T-cell (primary cell): Measurements from ENCODE around the gene VEZT. TPM values are rescaled to one million over a fixed set of nuclear protein-coding genes. Genes with fewer than 3 reads are reported as not detected.

ENCODE experiments used
- ATAC-seq, 4 experiments: fragments of 200-7000 bp in 3 of 4; fragments of 150-1000 bp in 1 of 4; cut with Tn5 transposase; replicated peaks in 1 of 4; 1 replicate in 3 of 4; 2 replicates in 1 of 4; pipeline ENCODE4 v1.10.0; 2021; ENCODE audit warnings: moderate library complexity in 3 of 4, mild to moderate bottlenecking in 2 of 4, moderate number of reproducible peaks in 1 of 4
- CTCF ChIA-PET, 2 donors: fragments of 300-600 bp; sonication (Branson Sonifier 250); formaldehyde crosslinking; loops; one replicate each; lab custom pipeline; 2022; ENCODE audit warnings: antibody characterized with exemption in 2 of 2; lab: Charles Lee
- POLR2A ChIA-PET, 2 donors: fragments of 300-600 bp; sonication (Branson Sonifier 250); formaldehyde crosslinking; loops; one replicate each; lab custom pipeline; 2022; ENCODE audit warnings: antibody characterized with exemption in 2 of 2; lab: Charles Lee
- DNase-seq, 35 experiments: peaks; one replicate each; pipeline versions ENCODE4 v3.0.0 to v3.0.0-alpha.2; 2013 to 2023
- H3K27ac ChIP-seq: one replicate; pipeline ENCODE4 v1.5.1; 2013; ENCODE audit warnings: low read length
- H3K27me3 ChIP-seq, 2 experiments: replicated peaks in 1 of 2; 1 replicate in 1 of 2; 2 replicates in 1 of 2; pipeline versions ENCODE4 v1.6.1 to v1.7.0; 2013; ENCODE audit warnings: low read length in 1 of 2, mixed read lengths in 1 of 2; ENCODE audit not compliant: control insufficient read depth in 2 of 2, insufficient read depth in 2 of 2; ENCODE audit errors: extremely low read depth in 1 of 2
- H3K36me3 ChIP-seq, 2 donors: 1 replicate in 1 of 2; 2 replicates in 1 of 2; pipeline versions ENCODE4 v1.6.1 to v1.7.0; 2013; ENCODE audit warnings: low read length in 1 of 2; ENCODE audit not compliant: control insufficient read depth in 2 of 2, insufficient read depth in 1 of 2; ENCODE audit errors: extremely low read depth in 1 of 2
- H3K4me1 ChIP-seq, 2 experiments: 1 replicate in 1 of 2; 2 replicates in 1 of 2; pipeline versions ENCODE4 v1.6.1 to v1.7.0; 2013; ENCODE audit warnings: low read length in 2 of 2, mixed read lengths in 1 of 2; ENCODE audit not compliant: insufficient read depth in 2 of 2, control insufficient read depth in 1 of 2; ENCODE audit errors: extremely low read depth in 1 of 2
- H3K4me3 ChIP-seq, 2 donors: 1 replicate in 1 of 2; 2 replicates in 1 of 2; pipeline versions ENCODE4 v1.5.1 to v1.7.0; 2013; ENCODE audit warnings: mild to moderate bottlenecking in 2 of 2, low read length in 1 of 2, moderate library complexity in 1 of 2; ENCODE audit not compliant: control insufficient read depth in 1 of 2; ENCODE audit errors: extremely low read depth in 1 of 2
- H3K9me3 ChIP-seq: 2 replicates; pipeline ENCODE4 v1.7.0; 2013
- H3K27ac Mint-ChIP-seq, 2 donors: one replicate each; pipeline ENCODE4 v1.8.0; 2020 to 2021; ENCODE audit warnings: mild to moderate bottlenecking in 2 of 2, mixed read lengths in 2 of 2
- H3K27me3 Mint-ChIP-seq, 2 donors: one replicate each; pipeline ENCODE4 v1.8.0; 2021 to 2022; ENCODE audit warnings: mixed read lengths in 2 of 2
- H3K36me3 Mint-ChIP-seq: one replicate; pipeline ENCODE4 v1.8.0; 2021; ENCODE audit warnings: mixed read lengths
- H3K4me1 Mint-ChIP-seq, 3 donors: one replicate each; pipeline ENCODE4 v1.8.0; 2020 to 2022; ENCODE audit warnings: mixed read lengths in 3 of 3, mild to moderate bottlenecking in 1 of 3
- H3K4me3 Mint-ChIP-seq, 3 donors: one replicate each; pipeline ENCODE4 v1.8.0; 2020 to 2022; ENCODE audit warnings: mild to moderate bottlenecking in 3 of 3, mixed read lengths in 3 of 3, moderate library complexity in 3 of 3
- H3K9me3 Mint-ChIP-seq, 3 donors: one replicate each; pipeline ENCODE4 v1.8.0; 2020 to 2022; ENCODE audit warnings: mixed read lengths in 3 of 3
- WGBS: methylation state at CpG from one replicate; pipeline ENCODE4 v1.1.5; 2013; ENCODE audit warnings: missing lambda C conversion rate; ENCODE audit not compliant: insufficient coverage; 5-methylcytosine and 5-hydroxymethylcytosine counted together
- total RNA-seq, 35 experiments: library from RNA in 6 of 35; stranded (reverse) in 6 of 35; fragments of 120-200 nt in 1 of 35; gene quantifications; one replicate each; pipeline versions ENCODE4 v1.2.1 to v1.2.4 and lab custom pipeline; 2013 to 2026

The VEZT gene
- total RNA-seq, 5 donors from 2014 or later (not counting 1 experiment from before 2014, with no cell fraction given), result 27.0 to 48.9 (median 36.8) TPM

GRCh38 chr12:95208678-95209077, 8.9 kb upstream of the VEZT start:
- ChIA-PET CTCF (no interaction called here), POLR2A (interaction anchor here in 1 of 2 donors (0.7 kb wide), 1 partner anchor 363 kb away, joined by 5 read pairs; no protein-coding TSS in a partner anchor)
- Histone ChIP-seq H3K27me3 (no peaks in the 10 kb centered on the region), H3K4me3 (no peak overlapping the region), H3K27ac (no peak overlapping the region), H3K9me3 (no peaks in the 10 kb centered on the region), H3K36me3 (no peaks in the 10 kb centered on the region), H3K4me1 (no peaks in the 10 kb centered on the region)
- Mint-ChIP-seq H3K27me3 (peaks cover 0 to 2% of the 10 kb centered on the region in 2 donors), H3K9me3 (no peaks in the 10 kb centered on the region), H3K4me1 (no peaks in the 10 kb centered on the region), H3K27ac (no peak overlapping the region), H3K36me3 (no peaks in the 10 kb centered on the region), H3K4me3 (no peak overlapping the region)
- ATAC-seq (no peak), DNase-seq (no peak)
- 89% methylated on average over 5 of the region's 7 CpGs for WGBS

DNA sequence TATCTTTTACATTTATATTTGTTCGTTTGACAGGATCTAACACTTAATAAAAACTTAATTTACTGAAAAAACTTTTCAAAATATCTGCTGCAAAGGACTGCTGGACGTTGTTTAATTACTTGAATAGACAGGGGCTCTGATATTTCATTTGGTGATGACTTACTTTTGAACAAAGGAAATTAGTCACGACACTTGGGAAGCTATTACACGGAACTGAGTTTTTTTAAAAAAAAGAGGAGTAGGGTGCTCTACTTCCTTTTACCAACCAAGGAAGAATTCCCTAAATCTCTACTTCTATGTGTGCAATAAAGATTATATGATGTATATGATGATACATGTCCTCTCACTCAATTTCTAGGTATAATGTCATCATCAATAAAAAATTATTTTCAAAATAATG, 5.0 kb upstream of the VEZT start:
- no peak overlapping the region for H3K27ac ChIP-seq
- DNase-seq (no peak), ATAC-seq (no peak)
- Mint-ChIP-seq H3K9me3 (no peaks in the 10 kb centered on the region), H3K4me1 (peaks cover 7 to 11% (median 9%) of the 10 kb centered on the region in 3 donors), H3K4me3 (no peak overlapping the region), H3K27ac (no peak overlapping the region), H3K27me3 (peaks cover 0 to 2% of the 10 kb centered on the region in 2 donors), H3K36me3 (no peaks in the 10 kb centered on the region)
- no peaks in the 10 kb centered on the region for H3K27me3 ChIP-seq
- H3K4me1 ChIP-seq, result peaks cover 2 to 4% of the 10 kb centered on the region in 2 experiments
- H3K4me3 ChIP-seq, result no peak overlapping the region
- ChIA-PET CTCF (no interaction called here), POLR2A (no interaction called here)
- no peaks in the 10 kb centered on the region for H3K9me3 ChIP-seq
- H3K36me3 ChIP-seq, result no peaks in the 10 kb centered on the region
- WGBS, result no CpG with 5 or more reads among the region's 4 CpGs

DNA sequence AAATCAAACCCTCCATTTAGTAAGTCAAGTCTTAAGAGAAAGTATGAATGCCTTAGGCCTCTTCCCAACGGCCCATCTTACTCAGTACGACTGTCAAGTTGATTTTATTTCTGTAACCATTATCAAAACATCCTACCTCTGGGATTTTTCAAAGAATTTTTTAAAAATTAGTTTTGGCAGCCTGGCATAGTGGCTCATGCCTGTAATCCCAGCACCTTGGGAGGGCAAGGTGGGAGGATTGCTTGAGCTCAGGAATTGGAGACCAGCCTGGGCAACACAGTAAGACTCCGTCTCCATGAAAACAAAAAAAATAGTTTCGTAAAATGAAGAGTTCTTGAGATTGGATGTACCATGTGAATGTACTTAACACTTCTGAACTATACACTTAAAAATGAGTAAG, 4.5 kb upstream of the VEZT start:
- Histone ChIP-seq H3K4me3 (no peak overlapping the region), H3K9me3 (no peaks in the 10 kb centered on the region), H3K36me3 (no peaks in the 10 kb centered on the region), H3K27ac (no peak overlapping the region), H3K27me3 (no peaks in the 10 kb centered on the region), H3K4me1 (peaks cover 2 to 4% of the 10 kb centered on the region in 2 experiments)
- Mint-ChIP-seq H3K36me3 (no peaks in the 10 kb centered on the region), H3K4me1 (peaks cover 7 to 11% (median 10%) of the 10 kb centered on the region in 3 donors), H3K27me3 (peaks cover 0 to 2% of the 10 kb centered on the region in 2 donors), H3K9me3 (no peaks in the 10 kb centered on the region), H3K27ac (no peak overlapping the region), H3K4me3 (no peak overlapping the region)
- no peak for ATAC-seq
- ChIA-PET POLR2A (no interaction called here), CTCF (no interaction called here)
- WGBS, result no CpG with 5 or more reads among the region's 4 CpGs
- DNase-seq, result no peak

GRCh38 chr12:95213928-95214327, 3.7 kb upstream of the VEZT start:
- WGBS, result 85% methylated on average over 1 of the region's 1 CpG
- Histone ChIP-seq H3K9me3 (no peaks in the 10 kb centered on the region), H3K4me3 (no peak overlapping the region), H3K36me3 (no peaks in the 10 kb centered on the region), H3K27me3 (no peaks in the 10 kb centered on the region), H3K4me1 (peaks cover 4 to 10% of the 10 kb centered on the region in 2 experiments), H3K27ac (no peak overlapping the region)
- no peak overlapping the region for H3K4me3 Mint-ChIP-seq
- ATAC-seq, result no peak
- no peaks in the 10 kb centered on the region for H3K9me3 Mint-ChIP-seq
- peaks cover 0 to 2% of the 10 kb centered on the region in 2 donors for H3K27me3 Mint-ChIP-seq
- H3K27ac Mint-ChIP-seq, result no peak overlapping the region
- no peak for DNase-seq
- POLR2A ChIA-PET, result interaction anchor here in 1 of 2 donors (0.6 kb wide), 1 partner anchor 12 kb away, joined by 4 read pairs; no protein-coding TSS in a partner anchor
- CTCF ChIA-PET, result interaction anchor here in 1 of 2 donors (0.6 kb wide), 1 partner anchor 24 kb away, joined by 4 read pairs; no protein-coding TSS in a partner anchor
- H3K36me3 Mint-ChIP-seq, result no peaks in the 10 kb centered on the region
- peaks cover 14 to 18% (median 17%) of the 10 kb centered on the region in 3 donors for H3K4me1 Mint-ChIP-seq

DNA sequence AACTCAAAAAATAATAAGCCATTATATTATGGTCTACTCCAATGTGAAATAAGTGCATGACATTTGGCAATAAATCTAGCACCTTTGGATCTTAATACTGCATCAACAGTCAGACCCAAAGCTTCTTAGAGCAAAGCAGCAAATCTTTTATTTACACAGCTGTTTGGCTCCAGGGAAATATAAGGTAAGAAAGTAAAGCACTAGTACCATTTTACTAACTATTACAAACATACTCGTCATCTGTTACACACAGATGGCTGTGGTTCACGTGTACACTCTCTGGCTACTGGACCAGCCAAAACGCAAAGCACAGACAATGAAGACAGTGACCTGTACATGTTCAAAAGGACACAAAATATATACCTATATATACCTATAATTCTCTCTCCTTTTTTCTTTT, 3.1 kb upstream of the VEZT start:
- WGBS, result 100% methylated on average over 2 of the region's 3 CpGs
- POLR2A ChIA-PET, result interaction anchor here in 1 of 2 donors (0.6 kb wide), 1 partner anchor 13 kb away, joined by 4 read pairs; no protein-coding TSS in a partner anchor
- CTCF ChIA-PET, result interaction anchor here (0.6 to 0.9 kb wide), 4 partner anchors 11 to 268 kb away, joined by 3 to 5 read pairs (median 4); no protein-coding TSS in a partner anchor
- H3K4me3 Mint-ChIP-seq, result no peak overlapping the region
- H3K4me1 Mint-ChIP-seq, result peaks cover 19 to 23% (median 22%) of the 10 kb centered on the region in 3 donors
- H3K27ac ChIP-seq, result no peak overlapping the region
- H3K9me3 ChIP-seq, result no peaks in the 10 kb centered on the region
- H3K27me3 ChIP-seq, result no peaks in the 10 kb centered on the region
- H3K27me3 Mint-ChIP-seq, result no peaks in the 10 kb centered on the region
- no peaks in the 10 kb centered on the region for H3K36me3 ChIP-seq
- ATAC-seq (no peak), DNase-seq (no peak)
- no peaks in the 10 kb centered on the region for H3K36me3 Mint-ChIP-seq
- H3K4me1 ChIP-seq, result peaks cover 7 to 11% of the 10 kb centered on the region in 2 experiments
- no peak overlapping the region for H3K4me3 ChIP-seq
- H3K9me3 Mint-ChIP-seq, result no peaks in the 10 kb centered on the region
- no peak overlapping the region for H3K27ac Mint-ChIP-seq

- H3K4me1 ChIP-seq, result peaks cover 7 to 15% of the 10 kb centered on the region in 2 experiments
- POLR2A ChIA-PET, result interaction anchor here (0.5 to 0.6 kb wide), 5 partner anchors 10 to 299 kb away, joined by 3 to 10 read pairs (median 9); no protein-coding TSS in a partner anchor
- H3K4me3 Mint-ChIP-seq, result peak overlapping the region; percentile 88 to 100 (median 98)
- DNase-seq, result no peak
- no peaks in the 10 kb centered on the region for H3K27me3 Mint-ChIP-seq
- no peaks in the 10 kb centered on the region for H3K36me3 Mint-ChIP-seq
- CTCF ChIA-PET, result interaction anchor here (0.6 to 2.7 kb wide), 6 partner anchors 11 to 832 kb away, joined by 3 to 9 read pairs (median 4); partner anchors contain the start of gene NR2C1 (in 1 of the 2)
- H3K9me3 ChIP-seq, result no peaks in the 10 kb centered on the region
- H3K36me3 ChIP-seq, result no peaks in the 10 kb centered on the region
- H3K9me3 Mint-ChIP-seq, result no peaks in the 10 kb centered on the region
- no peak overlapping the region for H3K4me3 ChIP-seq
- no peak overlapping the region for H3K27ac Mint-ChIP-seq
- H3K27ac ChIP-seq, result no peak overlapping the region
- no peak for ATAC-seq
- no CpG with 5 or more reads among the region's 1 CpG for WGBS
- no peaks in the 10 kb centered on the region for H3K27me3 ChIP-seq
- H3K4me1 Mint-ChIP-seq, result peaks cover 30 to 36% (median 34%) of the 10 kb centered on the region in 3 donors
Measured at GRCh38 chr12:95215949-95216348, 1.7 kb upstream of the VEZT start.
